ENCODE data around the gene SULT4A1. TPM values are rescaled to one million over a fixed set of nuclear protein-coding genes. Genes with fewer than 3 reads are reported as not detected.

Gene SULT4A1

GRCh38 chr22:43777286-43777685, 85.0 kb downstream of the SULT4A1 start:
- Histone ChIP-seq H3K23ac (ENCODE audit: low read depth, low read length, poor library complexity) (no peak overlapping the region), H3K36me3 (replicated peaks in 1 of 2; ENCODE audit: control insufficient read depth in 2 of 2, insufficient read depth in 2 of 2, low read length in 2 of 2) (no peaks in the 10 kb centered on the region), H2AK5ac (ENCODE audit: low read depth, low read length) (no peak overlapping the region), H3K4me2 (ENCODE audit: insufficient read depth, low read length, poor library complexity, severe bottlenecking) (no peak overlapping the region), H2BK120ac (ENCODE audit: low read depth, low read length) (no peak overlapping the region), H3K9ac (ENCODE audit: low read depth, low read length, poor library complexity) (no peak overlapping the region), H3K9me3 (replicated peaks in 1 of 2; ENCODE audit: control insufficient read depth in 2 of 2, insufficient read depth in 1 of 2, low read depth in 1 of 2, low read length in 2 of 2) (no peaks in the 10 kb centered on the region), H3K27me3 (ENCODE audit: control insufficient read depth in 3 of 3, insufficient read depth in 3 of 3, low read depth in 1 of 3, low read length in 3 of 3) (no peaks in the 10 kb centered on the region), H3K4ac (ENCODE audit: low read length) (no peak overlapping the region), H4K91ac (ENCODE audit: low read depth, low read length, poor library complexity) (no peak overlapping the region), H3K4me3 (ENCODE audit: low read length in 2 of 2) (no peak overlapping the region), H3K14ac (ENCODE audit: low read length) (no peak overlapping the region), H4K8ac (ENCODE audit: low read depth, low read length) (no peak overlapping the region), H2BK5ac (ENCODE audit: low read length) (no peak overlapping the region), H3K79me1 (ENCODE audit: low read depth, low read length) (no peaks in the 10 kb centered on the region), H3K4me1 (ENCODE audit: control insufficient read depth in 2 of 2, insufficient read depth in 1 of 2, low read depth in 1 of 2, low read length in 2 of 2) (peaks cover 1 to 3% of the 10 kb centered on the region in 2 donors), H3K27ac (replicated peaks; ENCODE audit: low read length) (no peak overlapping the region), H2BK15ac (ENCODE audit: low read length) (no peak overlapping the region), H2BK12ac (ENCODE audit: low read length) (no peak overlapping the region), H3K18ac (ENCODE audit: low read length) (no peak overlapping the region), H2AFZ (ENCODE audit: low read length) (no peak overlapping the region)
- no CpG with 5 or more reads among the region's 4 CpGs for WGBS, 2 donors (ENCODE audit: extremely low coverage in 2 of 2, insufficient read length in 2 of 2, insufficient replicate concordance in 1 of 2)
- no peak for DNase-seq (ENCODE audit: low spot score)

- H2BK12ac ChIP-seq (ENCODE audit: low read length): no peak overlapping the region
- H4K8ac ChIP-seq (ENCODE audit: low read depth, low read length): no peak overlapping the region
- no peak overlapping the region for H2AK5ac ChIP-seq (ENCODE audit: low read depth, low read length)
- H3K4me2 ChIP-seq (ENCODE audit: insufficient read depth, low read length, poor library complexity, severe bottlenecking): no peak overlapping the region
- peak overlapping the region; percentile 23 for H2AFZ ChIP-seq (ENCODE audit: low read length)
- H3K27me3 ChIP-seq (ENCODE audit: control insufficient read depth in 3 of 3, insufficient read depth in 3 of 3, low read depth in 1 of 3, low read length in 3 of 3): no peaks in the 10 kb centered on the region
- H3K4ac ChIP-seq (ENCODE audit: low read length): no peak overlapping the region
- H3K14ac ChIP-seq (ENCODE audit: low read length): no peak overlapping the region
- no peak for DNase-seq (ENCODE audit: low spot score)
- H3K9me3 ChIP-seq (replicated peaks in 1 of 2; ENCODE audit: control insufficient read depth in 2 of 2, insufficient read depth in 1 of 2, low read depth in 1 of 2, low read length in 2 of 2): no peaks in the 10 kb centered on the region
- no peak overlapping the region for H3K18ac ChIP-seq (ENCODE audit: low read length)
- H2BK15ac ChIP-seq (ENCODE audit: low read length): no peak overlapping the region
- no peak overlapping the region for H2BK120ac ChIP-seq (ENCODE audit: low read depth, low read length)
- no CpG with 5 or more reads among the region's 9 CpGs for WGBS, 2 donors (ENCODE audit: extremely low coverage in 2 of 2, insufficient read length in 2 of 2, insufficient replicate concordance in 1 of 2)
- no peaks in the 10 kb centered on the region for H3K36me3 ChIP-seq (replicated peaks in 1 of 2; ENCODE audit: control insufficient read depth in 2 of 2, insufficient read depth in 2 of 2, low read length in 2 of 2)
- no peaks in the 10 kb centered on the region for H3K79me1 ChIP-seq (ENCODE audit: low read depth, low read length)
- H3K23ac ChIP-seq (ENCODE audit: low read depth, low read length, poor library complexity): no peak overlapping the region
- no peak overlapping the region for H3K27ac ChIP-seq (replicated peaks; ENCODE audit: low read length)
- H3K9ac ChIP-seq (ENCODE audit: low read depth, low read length, poor library complexity): no peak overlapping the region
- H4K91ac ChIP-seq (ENCODE audit: low read depth, low read length, poor library complexity): no peak overlapping the region
- no peak overlapping the region for H2BK5ac ChIP-seq (ENCODE audit: low read length)
- H3K4me3 ChIP-seq (ENCODE audit: low read length in 2 of 2): no peak overlapping the region
- H3K4me1 ChIP-seq (ENCODE audit: control insufficient read depth in 2 of 2, insufficient read depth in 1 of 2, low read depth in 1 of 2, low read length in 2 of 2): peaks cover 1 to 3% of the 10 kb centered on the region in 2 donors
Measured at GRCh38 chr22:43776081-43776670, 86.1 kb downstream of the SULT4A1 start.

Small RNA genes lying within 50 kb of the gene (small RNA-seq; reads per million reads assigned to genes)
- not detected for gene HMGN2P9 (ENCODE audit: insufficient read depth)
